Jurkat, Clone E6-1 (cell line): Measurements from ENCODE around the gene ETS1.

Experiments
- DNase-seq: peaks from one replicate; pipeline ENCODE4 v3.0.0-alpha.2; 2011; ENCODE audit warnings: low read depth, low spot score
- H3K4me3 ChIP-seq: 2 replicates; pipeline ENCODE4 v1.5.1; 2011; ENCODE audit warnings: mild to moderate bottlenecking, low read length, control low read depth, moderate library complexity

The ETS1 gene

DNA sequence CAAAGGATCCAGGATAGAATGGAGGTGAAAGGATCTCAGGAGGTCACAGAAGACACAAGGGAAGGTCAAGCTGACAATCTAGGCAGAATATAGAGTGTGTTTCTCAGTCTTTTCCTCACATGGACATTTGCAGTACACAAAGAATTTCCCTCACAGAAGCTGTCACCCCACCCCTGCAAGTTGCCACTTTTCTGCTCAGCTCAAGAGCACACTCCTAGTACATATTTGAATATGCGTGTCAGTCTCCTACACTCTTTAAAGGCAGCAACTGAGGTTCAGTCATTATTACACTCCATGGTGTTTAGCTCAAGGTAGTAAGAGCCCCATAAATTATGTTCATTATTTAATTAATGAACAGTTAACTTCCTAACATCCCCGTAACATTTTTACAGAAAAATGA is 59.1 kb downstream of the ETS1 start:
- H3K4me3 ChIP-seq: no peak overlapping the region
- no peak for DNase-seq

DNA sequence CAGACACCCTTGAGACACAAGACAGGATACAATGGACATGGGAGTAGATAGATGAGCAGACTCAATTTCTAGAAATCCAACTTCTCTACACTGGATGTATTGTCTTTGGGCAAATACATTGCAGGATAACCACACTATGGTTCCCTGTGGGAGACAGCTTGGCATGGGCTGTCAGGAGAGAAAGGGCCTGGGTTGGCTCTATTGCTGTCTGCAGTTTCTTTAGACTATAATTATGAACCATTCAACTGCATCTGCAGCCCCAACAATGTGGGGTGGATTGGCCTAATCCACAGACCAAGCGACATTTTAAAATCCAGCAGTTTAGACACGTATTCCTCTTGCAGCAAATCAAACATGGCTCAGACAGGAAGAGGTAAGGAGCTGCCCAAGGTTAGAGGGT is 60.3 kb downstream of the ETS1 start:
- no peak overlapping the region for H3K4me3 ChIP-seq
- DNase-seq: no peak

DNA sequence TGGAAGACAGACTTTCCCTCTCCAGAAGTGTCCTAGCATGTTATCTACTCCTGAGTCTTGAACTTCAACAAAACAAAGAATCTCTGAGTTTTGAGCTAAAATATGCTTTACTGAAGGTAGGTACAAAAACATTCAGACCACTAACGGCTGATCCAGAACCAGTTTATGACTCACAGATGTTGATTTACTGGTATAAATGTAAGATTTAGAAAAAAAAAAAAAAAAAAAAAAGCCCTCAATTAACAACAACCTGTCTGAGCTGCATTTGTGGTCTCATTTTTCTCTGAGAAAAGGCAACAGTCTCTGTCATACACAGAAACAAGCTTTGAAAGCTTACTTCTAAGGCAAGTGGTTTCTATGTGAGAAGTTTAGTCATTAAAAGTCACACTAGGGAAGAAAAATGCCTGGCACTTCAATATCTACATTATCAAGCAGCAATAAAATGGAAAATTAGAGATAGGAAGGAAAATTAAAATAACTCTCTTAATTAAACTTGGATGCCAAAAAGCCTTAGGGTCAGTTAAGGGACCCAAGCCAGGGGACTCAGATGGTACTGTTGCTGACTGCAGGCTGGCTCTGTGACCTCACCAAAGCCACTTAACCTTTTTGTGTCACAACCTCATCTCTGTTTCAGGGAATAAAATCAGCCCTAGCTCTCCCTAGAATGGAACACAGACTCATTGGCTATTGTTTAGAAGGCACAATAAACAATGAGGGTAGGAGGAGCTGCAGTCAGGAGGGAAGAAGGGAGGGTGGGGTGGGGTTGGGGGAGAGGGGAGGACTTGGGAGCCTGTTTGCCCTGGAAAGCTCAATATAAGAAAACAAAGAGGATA is 61.7 kb downstream of the ETS1 start:
- DNase-seq: peak; percentile 93
- H3K4me3 ChIP-seq: peak overlapping the region; percentile 21

DNA sequence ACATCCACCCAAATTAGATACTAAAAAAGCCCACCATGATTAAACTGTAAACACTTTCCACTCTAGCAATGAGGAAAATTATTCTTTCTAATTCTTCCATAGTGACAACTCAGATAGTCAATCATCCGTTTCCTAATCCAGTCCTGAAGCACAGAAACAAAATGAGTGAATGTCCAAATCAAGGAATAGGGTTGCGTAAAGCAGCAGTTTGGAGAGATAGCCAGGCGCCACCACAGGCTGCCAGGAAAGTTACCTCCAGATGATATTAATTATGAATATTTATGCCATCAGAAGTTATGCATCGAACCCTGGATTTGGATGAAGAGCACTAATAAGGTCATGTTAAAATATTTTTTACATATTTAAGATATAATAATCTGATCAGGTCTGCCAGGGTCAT is 63.2 kb downstream of the ETS1 start:
- H3K4me3 ChIP-seq: no peak overlapping the region
- DNase-seq: no peak

- peak overlapping the region; percentile 71 for H3K4me3 ChIP-seq
- DNase-seq: no peak
These were observed 63.7 kb downstream of the ETS1 start for GRCh38 chr11:128523641-128524040.

DNA sequence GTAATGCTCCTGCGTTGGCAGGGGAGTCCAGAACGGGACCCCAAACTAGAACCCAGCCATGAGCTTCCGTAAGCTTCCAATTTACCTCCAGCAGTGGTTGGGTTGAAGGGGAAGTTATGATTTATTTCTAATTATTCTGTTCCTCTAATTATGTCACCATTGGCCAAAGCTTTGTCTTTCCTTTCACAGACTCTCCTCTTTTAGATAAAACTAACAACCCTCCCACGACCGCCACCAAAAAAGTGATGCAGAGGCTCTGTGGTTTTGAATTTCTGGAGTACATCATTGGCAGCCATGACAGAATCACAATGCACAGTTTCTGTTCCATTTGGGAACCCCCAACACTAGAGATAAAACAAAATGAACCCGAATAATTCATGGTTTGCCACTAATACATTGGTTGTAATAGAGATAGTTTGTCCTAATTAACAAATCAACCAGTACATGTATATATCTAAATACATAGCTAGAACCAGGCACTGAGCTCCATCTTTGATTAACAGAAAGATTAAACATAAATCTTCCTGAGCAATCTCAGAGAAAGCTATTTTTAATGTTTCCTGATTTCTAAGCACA is 64.3 kb downstream of the ETS1 start:
- no peak for DNase-seq
- peak overlapping the region; percentile 71 for H3K4me3 ChIP-seq

- peak overlapping the region; percentile 91 for H3K4me3 ChIP-seq
- DNase-seq: peak; percentile 78
These were observed 65.1 kb downstream of the ETS1 start for GRCh38 chr11:128522055-128522942.

DNA sequence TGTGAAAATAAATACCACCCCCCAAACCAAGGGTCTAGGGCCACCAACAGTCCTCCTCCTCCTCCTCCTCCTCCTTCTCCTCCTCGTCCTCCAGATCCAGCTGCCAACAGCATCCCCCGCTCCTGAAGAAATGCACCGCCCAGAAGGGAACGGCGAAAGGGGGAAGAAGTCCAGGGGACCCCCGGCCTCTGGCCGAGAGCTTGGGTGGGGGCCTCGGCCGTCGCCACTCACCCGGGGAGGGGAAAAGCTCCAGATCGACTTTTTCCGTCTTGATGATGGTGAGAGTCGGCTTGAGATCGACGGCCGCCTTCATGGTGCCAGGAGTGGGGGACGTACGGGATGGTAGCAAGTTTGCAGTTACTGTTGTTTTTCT is 65.7 kb downstream of the ETS1 start:
- H3K4me3 ChIP-seq: peak overlapping the region; percentile 91
- no peak for DNase-seq

DNA sequence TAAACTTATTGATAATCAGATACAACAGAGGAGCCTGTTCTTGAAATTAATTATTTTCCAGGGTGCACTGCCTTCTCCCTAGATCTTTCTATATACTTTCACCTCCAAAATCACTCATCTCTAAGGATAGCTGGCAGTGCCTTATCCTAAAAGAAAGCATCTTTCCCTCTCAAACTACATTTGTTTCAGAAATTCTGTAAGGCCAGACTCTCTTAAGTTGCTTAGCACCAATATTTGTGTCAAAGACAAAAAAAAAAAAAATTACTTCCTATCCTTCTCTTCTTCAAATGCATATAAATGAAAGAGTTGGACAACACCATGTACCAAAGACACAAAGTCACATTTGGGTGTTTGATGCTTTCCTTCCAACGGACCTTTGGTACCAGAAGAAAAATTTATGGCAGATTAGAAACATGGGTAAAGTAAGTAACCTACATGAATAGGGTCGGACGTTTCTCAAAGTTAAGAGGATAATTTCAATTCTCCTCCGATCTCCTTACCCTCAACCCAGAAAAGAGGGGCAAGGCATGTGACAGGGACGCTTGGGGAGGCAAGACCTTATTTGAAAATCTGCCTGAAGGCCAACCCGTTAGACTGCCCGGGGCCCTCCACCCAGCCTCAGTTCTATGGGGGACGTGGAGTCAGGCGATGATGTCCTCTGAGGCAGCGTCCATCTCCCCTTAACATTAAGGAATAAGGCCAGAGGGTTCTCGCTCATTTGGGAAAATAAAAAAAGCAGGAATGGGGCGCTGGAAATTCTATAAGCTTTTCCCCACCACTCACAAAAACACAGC is 66.3 kb downstream of the ETS1 start:
- H3K4me3 ChIP-seq: peak overlapping the region; percentile 91
- DNase-seq: no peak

- peak overlapping the region; percentile 91 for H3K4me3 ChIP-seq
- no peak for DNase-seq
These were observed 67.0 kb downstream of the ETS1 start for GRCh38 chr11:128520206-128520887.

- DNase-seq: no peak
- peak overlapping the region; percentile 91 for H3K4me3 ChIP-seq
These were observed 68.0 kb downstream of the ETS1 start for GRCh38 chr11:128519338-128519737.

- peak overlapping the region; percentile 91 for H3K4me3 ChIP-seq
These were observed 68.7 kb downstream of the ETS1 start for GRCh38 chr11:128518493-128519207.

DNA sequence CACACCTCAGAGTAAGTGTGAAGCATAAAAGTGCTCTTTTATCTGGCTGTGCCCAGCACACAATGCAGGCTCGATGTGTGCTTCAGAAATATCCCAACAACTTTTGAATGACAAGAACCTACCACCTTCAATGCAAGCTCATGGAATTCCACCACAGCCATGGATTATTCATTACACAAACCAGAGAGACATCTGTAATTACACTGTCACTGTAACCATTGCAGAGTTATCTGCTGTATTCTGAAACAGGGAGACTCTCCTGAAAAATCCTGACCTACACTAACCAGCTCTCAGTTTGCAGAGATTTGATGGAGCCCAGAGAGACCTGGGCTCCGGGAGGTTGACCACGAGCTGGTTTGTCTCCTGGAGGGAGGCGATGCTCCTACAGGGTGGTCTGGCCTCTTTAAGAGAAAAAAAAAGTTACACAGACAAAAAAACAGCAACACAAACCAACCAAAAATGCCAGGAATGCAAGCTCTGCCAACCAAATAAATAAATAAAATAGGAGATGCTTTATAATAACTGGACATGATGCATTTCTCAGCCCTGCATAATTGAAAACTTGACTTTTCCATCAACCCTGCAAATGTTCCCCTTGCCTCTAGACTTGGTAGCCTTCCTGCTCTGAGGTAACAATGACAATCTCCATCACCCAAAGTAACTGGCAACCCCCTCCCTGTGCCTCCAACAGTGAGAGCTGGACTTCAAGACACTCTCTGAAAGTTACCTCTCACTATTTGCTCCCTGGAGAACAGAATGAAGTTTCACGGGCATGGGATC is 69.7 kb downstream of the ETS1 start:
- peak overlapping the region; percentile 91 for H3K4me3 ChIP-seq
- DNase-seq: no peak

More at GRCh38 chr11:128518493-128519207, 68.7 kb downstream of the ETS1 start:
- DNase-seq: no peak

DNA sequence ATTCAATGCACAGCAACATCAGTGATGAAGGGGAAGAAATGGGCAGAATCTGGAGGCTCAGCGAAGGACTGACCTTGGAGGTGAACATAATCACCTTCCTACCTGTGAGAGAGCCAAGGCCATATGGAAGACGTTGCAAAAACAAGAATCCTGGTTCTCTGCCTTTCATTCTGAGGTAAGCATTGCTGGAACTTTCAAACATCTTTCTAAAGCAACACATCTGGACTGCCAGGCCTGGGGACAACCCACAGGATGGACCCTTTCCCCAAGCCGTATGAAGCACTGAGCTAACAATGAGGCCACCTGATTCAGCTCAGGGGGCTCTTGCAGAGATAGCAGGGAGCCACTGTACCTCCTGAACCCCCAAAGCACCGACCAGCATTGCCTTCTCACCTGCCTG is 70.5 kb downstream of the ETS1 start:
- DNase-seq: no peak
- peak overlapping the region; percentile 91 for H3K4me3 ChIP-seq

- H3K4me3 ChIP-seq: peak overlapping the region; percentile 9
- no peak for DNase-seq
These were observed 71.3 kb downstream of the ETS1 start for GRCh38 chr11:128515826-128516778.

GRCh38 chr11:128515086-128515485 is 72.3 kb downstream of the ETS1 start:
- H3K4me3 ChIP-seq: peak overlapping the region; percentile 1
- no peak for DNase-seq
